Lung (tissue), 12 donors: Measurements from ENCODE around the gene FBXO22. TPM values are rescaled to one million over a fixed set of nuclear protein-coding genes. Genes with fewer than 3 reads are reported as not detected.

Experiments used
- ATAC-seq: fragments of 200-7000 bp; cut with Tn5 transposase; one replicate; pipeline ENCODE4 v1.9.1; 2020; ENCODE audit warnings: moderate number of reproducible peaks; ENCODE audit not compliant: insufficient read depth, low FRiP score
- DNase-seq, 3 donors: peaks; one replicate each; pipeline ENCODE4 v3.0.0-alpha.2; 2013 to 2017
- H3K27ac ChIP-seq, 2 donors: one replicate each; pipeline ENCODE4 v1.5.1; 2013; ENCODE audit warnings: mild to moderate bottlenecking in 2 of 2, moderate library complexity in 2 of 2, control low read depth in 1 of 2, inconsistent platforms in 1 of 2, low read depth in 1 of 2, low read length in 1 of 2
- H3K27me3 ChIP-seq, 3 donors: one replicate each; pipeline ENCODE4 v1.5.1; 2013; ENCODE audit warnings: low read length in 2 of 3; ENCODE audit not compliant: control insufficient read depth in 3 of 3, insufficient read depth in 3 of 3
- H3K36me3 ChIP-seq, 4 donors: one replicate each; pipeline ENCODE4 v1.5.1; 2013; ENCODE audit warnings: low read length in 4 of 4, mild to moderate bottlenecking in 1 of 4, moderate library complexity in 1 of 4; ENCODE audit not compliant: control insufficient read depth in 4 of 4, insufficient read depth in 4 of 4
- H3K4me1 ChIP-seq, 5 donors: one replicate each; pipeline ENCODE4 v1.5.1; 2013; ENCODE audit warnings: low read length in 5 of 5, mild to moderate bottlenecking in 2 of 5, moderate library complexity in 1 of 5; ENCODE audit not compliant: control insufficient read depth in 5 of 5, insufficient read depth in 5 of 5
- H3K4me3 ChIP-seq: one replicate; pipeline ENCODE4 v1.5.1; 2013; ENCODE audit warnings: mild to moderate bottlenecking, control low read depth, moderate library complexity
- H3K9ac ChIP-seq, 2 donors: one replicate each; pipeline ENCODE4 v1.5.1; 2013; ENCODE audit warnings: low read length in 2 of 2, control low read depth in 1 of 2; ENCODE audit not compliant: insufficient read depth in 1 of 2
- H3K9me3 ChIP-seq, 4 donors: one replicate each; pipeline ENCODE4 v1.5.1; 2013; ENCODE audit warnings: low read length in 3 of 4, mild to moderate bottlenecking in 1 of 4, moderate library complexity in 1 of 4; ENCODE audit not compliant: control insufficient read depth in 4 of 4, insufficient read depth in 3 of 4
- CTCF ChIP-seq: IDR thresholded peaks from 2 replicates; pipeline ENCODE4 v1.5.1; 2012; ENCODE audit warnings: mild to moderate bottlenecking; ENCODE audit errors: control extremely low read depth, extremely low read depth
- WGBS, 2 donors: extraction: QIAGEN DNeasy Blood & Tissue Kit; methylation state at CpG; one replicate each; pipeline ENCODE4 v1.1.7; 2013; 5-methylcytosine and 5-hydroxymethylcytosine counted together
- polyA plus RNA-seq, 2 donors: library from polyadenylated mRNA; stranded (reverse); fragments of 200-250 nt; gene quantifications; one replicate each; pipeline ENCODE4 v1.2.1, GENCODE V29; 2013
- total RNA-seq, 2 donors: library from RNA; depleted of rRNA in 1 of 2; stranded (reverse); fragments of >200 nt in 1 of 2; gene quantifications; one replicate each; pipeline ENCODE4 v1.2.1, GENCODE V29; 2014 to 2021
- donor health status: control.
- donor health status: control.
- donor health status: Bipolar disorder and iron deficiency.
- donor health status: healthy.
- donor health status: DM: yes; HTN: yes; CAD: no.

FBXO22 gene
- total and polyA plus RNA-seq, 4 donors = 8.6 to 29.6 (median 20.8) TPM

- Histone ChIP-seq H3K27me3 (no peaks in the 10 kb centered on the region), H3K4me3 (no peak overlapping the region), H3K27ac (no peak overlapping the region), H3K4me1 (no peaks in the 10 kb centered on the region), H3K9ac (no peak overlapping the region), H3K36me3 (peaks cover 8 to 22% (median 14%) of the 10 kb centered on the region in 4 donors), H3K9me3 (no peaks in the 10 kb centered on the region)
- TF ChIP-seq CTCF = no peak
- DNase-seq = no peak
- no peak for ATAC-seq
- 91 to 92% methylated on average over 4 of the region's 4 CpGs for WGBS, 2 donors
Measured at GRCh38 chr15:75872403-75872990, 31.2 kb upstream of the FBXO22 start.

- peaks cover 0 to 3% (median 0%) of the 10 kb centered on the region in 5 donors for H3K4me1 ChIP-seq
- ATAC-seq (no peak), DNase-seq (no peak)
- no peak overlapping the region for H3K27ac ChIP-seq
- H3K4me3 ChIP-seq = no peak overlapping the region
- no peaks in the 10 kb centered on the region for H3K27me3 ChIP-seq
- no peak for TF ChIP-seq CTCF
- WGBS, 2 donors = 59 to 78% methylated on average over 1 of the region's 1 CpG
- no peak overlapping the region for H3K9ac ChIP-seq
- no peaks in the 10 kb centered on the region for H3K9me3 ChIP-seq
- H3K36me3 ChIP-seq = peaks cover 0 to 10% (median 6%) of the 10 kb centered on the region in 4 donors
Measured at GRCh38 chr15:75884041-75884440, 19.6 kb upstream of the FBXO22 start.

GRCh38 chr15:75887178-75887577 lies 16.5 kb upstream of the FBXO22 start:
- Histone ChIP-seq H3K4me1 (peaks cover 0 to 3% (median 1%) of the 10 kb centered on the region in 5 donors), H3K36me3 (peaks cover 0 to 13% (median 1%) of the 10 kb centered on the region in 4 donors), H3K27me3 (no peaks in the 10 kb centered on the region), H3K4me3 (no peak overlapping the region), H3K9me3 (no peaks in the 10 kb centered on the region), H3K9ac (no peak overlapping the region), H3K27ac (no peak overlapping the region)
- TF ChIP-seq CTCF = no peak
- ATAC-seq (no peak), DNase-seq (no peak)
- 86 to 94% methylated on average over 1 of the region's 1 CpG for WGBS, 2 donors

- Histone ChIP-seq H3K27ac (no peak overlapping the region), H3K4me1 (peaks cover 0 to 3% (median 0%) of the 10 kb centered on the region in 5 donors), H3K9ac (no peak overlapping the region), H3K27me3 (no peaks in the 10 kb centered on the region), H3K9me3 (no peaks in the 10 kb centered on the region), H3K4me3 (no peak overlapping the region), H3K36me3 (peaks cover 0 to 21% (median 1%) of the 10 kb centered on the region in 4 donors)
- ATAC-seq (no peak), DNase-seq (no peak)
- no peak for TF ChIP-seq CTCF
Measured at GRCh38 chr15:75891895-75892294, 11.8 kb upstream of the FBXO22 start.
